ENCODE results near the gene EEF1AKMT3.

Gene EEF1AKMT3

GRCh38 chr12:57793920-57794319 is 21.5 kb downstream of the EEF1AKMT3 start:
- Histone ChIP-seq H3K9me3 (ENCODE audit: low read length) (no peaks in the 10 kb centered on the region), H3K27me3 (ENCODE audit: insufficient read depth, low read length) (no peaks in the 10 kb centered on the region), H3F3A (ENCODE audit: insufficient read depth, low read length) (no peaks in the 10 kb centered on the region), H4K20me1 (ENCODE audit: insufficient read depth, low read length) (no peaks in the 10 kb centered on the region), H3K4me1 (ENCODE audit: insufficient read depth, low read length, severe bottlenecking) (no peaks in the 10 kb centered on the region), H3K27ac (ENCODE audit: low read depth, low read length, poor library complexity, severe bottlenecking) (no peak overlapping the region), H3K4me2 (ENCODE audit: low read length) (no peak overlapping the region), H3K9ac (ENCODE audit: low read length) (no peak overlapping the region), H2AFZ (ENCODE audit: low read length) (no peak overlapping the region), H3K79me2 (ENCODE audit: insufficient read depth, low read length) (no peaks in the 10 kb centered on the region), H3K9me2 (ENCODE audit: low read depth, low read length) (no peaks in the 10 kb centered on the region), H3K36me3 (ENCODE audit: insufficient read depth, low read length) (peaks cover 84% of the 10 kb centered on the region), H3K4me3 (ENCODE audit: low read depth, low read length, poor library complexity, severe bottlenecking) (no peak overlapping the region)
- TF ChIP-seq CTCF (IDR thresholded peaks at IDR 0.05; ENCODE audit: low read length), result no peak
- TF ChIP-seq EZH2 (IDR thresholded peaks at IDR 0.05; ENCODE audit: borderline replicate concordance, low read length), result no peak

- no peaks in the 10 kb centered on the region for H3K9me2 ChIP-seq (ENCODE audit: low read depth, low read length)
- H3K27me3 ChIP-seq (ENCODE audit: insufficient read depth, low read length), result no peaks in the 10 kb centered on the region
- no peak overlapping the region for H3K27ac ChIP-seq (ENCODE audit: low read depth, low read length, poor library complexity, severe bottlenecking)
- no peak overlapping the region for H3K4me2 ChIP-seq (ENCODE audit: low read length)
- no peaks in the 10 kb centered on the region for H4K20me1 ChIP-seq (ENCODE audit: insufficient read depth, low read length)
- H3F3A ChIP-seq (ENCODE audit: insufficient read depth, low read length), result no peaks in the 10 kb centered on the region
- H3K4me1 ChIP-seq (ENCODE audit: insufficient read depth, low read length, severe bottlenecking), result no peaks in the 10 kb centered on the region
- H3K4me3 ChIP-seq (ENCODE audit: low read depth, low read length, poor library complexity, severe bottlenecking), result no peak overlapping the region
- H2AFZ ChIP-seq (ENCODE audit: low read length), result no peak overlapping the region
- no peaks in the 10 kb centered on the region for H3K9me3 ChIP-seq (ENCODE audit: low read length)
- TF ChIP-seq EZH2 (IDR thresholded peaks at IDR 0.05; ENCODE audit: borderline replicate concordance, low read length), result no peak
- no peak for TF ChIP-seq CTCF (IDR thresholded peaks at IDR 0.05; ENCODE audit: low read length)
- no peak overlapping the region for H3K9ac ChIP-seq (ENCODE audit: low read length)
- no peaks in the 10 kb centered on the region for H3K79me2 ChIP-seq (ENCODE audit: insufficient read depth, low read length)
- H3K36me3 ChIP-seq (ENCODE audit: insufficient read depth, low read length), result peaks cover 76% of the 10 kb centered on the region
These were observed 22.9 kb downstream of the EEF1AKMT3 start for GRCh38 chr12:57795354-57795753.

GRCh38 chr12:57796996-57797395 is 24.6 kb downstream of the EEF1AKMT3 start:
- no peak overlapping the region for H3K9ac ChIP-seq (ENCODE audit: low read length)
- H3K4me2 ChIP-seq (ENCODE audit: low read length), result no peak overlapping the region
- no peaks in the 10 kb centered on the region for H3K27me3 ChIP-seq (ENCODE audit: insufficient read depth, low read length)
- H3K4me1 ChIP-seq (ENCODE audit: insufficient read depth, low read length, severe bottlenecking), result no peaks in the 10 kb centered on the region
- peaks cover 61% of the 10 kb centered on the region for H3K36me3 ChIP-seq (ENCODE audit: insufficient read depth, low read length)
- H3K27ac ChIP-seq (ENCODE audit: low read depth, low read length, poor library complexity, severe bottlenecking), result no peak overlapping the region
- TF ChIP-seq EZH2 (IDR thresholded peaks at IDR 0.05; ENCODE audit: borderline replicate concordance, low read length) (no peak), CTCF (IDR thresholded peaks at IDR 0.05; ENCODE audit: low read length) (no peak)
- no peaks in the 10 kb centered on the region for H3K9me3 ChIP-seq (ENCODE audit: low read length)
- no peaks in the 10 kb centered on the region for H3K79me2 ChIP-seq (ENCODE audit: insufficient read depth, low read length)
- no peak overlapping the region for H2AFZ ChIP-seq (ENCODE audit: low read length)
- no peaks in the 10 kb centered on the region for H3F3A ChIP-seq (ENCODE audit: insufficient read depth, low read length)
- H4K20me1 ChIP-seq (ENCODE audit: insufficient read depth, low read length), result no peaks in the 10 kb centered on the region
- H3K4me3 ChIP-seq (ENCODE audit: low read depth, low read length, poor library complexity, severe bottlenecking), result no peak overlapping the region
- H3K9me2 ChIP-seq (ENCODE audit: low read depth, low read length), result no peaks in the 10 kb centered on the region

Measured in OCI-LY1 (cell line).